ENCODE results near the gene PSAT1. TPM values are rescaled to one million over a fixed set of nuclear protein-coding genes. Genes with fewer than 3 reads are reported as not detected.

PSAT1 gene
- total and polyA plus RNA-seq, 2 of the 4 experiments (the other 2 are of a cell fraction) = 77.2 to 88.4 TPM

DNA sequence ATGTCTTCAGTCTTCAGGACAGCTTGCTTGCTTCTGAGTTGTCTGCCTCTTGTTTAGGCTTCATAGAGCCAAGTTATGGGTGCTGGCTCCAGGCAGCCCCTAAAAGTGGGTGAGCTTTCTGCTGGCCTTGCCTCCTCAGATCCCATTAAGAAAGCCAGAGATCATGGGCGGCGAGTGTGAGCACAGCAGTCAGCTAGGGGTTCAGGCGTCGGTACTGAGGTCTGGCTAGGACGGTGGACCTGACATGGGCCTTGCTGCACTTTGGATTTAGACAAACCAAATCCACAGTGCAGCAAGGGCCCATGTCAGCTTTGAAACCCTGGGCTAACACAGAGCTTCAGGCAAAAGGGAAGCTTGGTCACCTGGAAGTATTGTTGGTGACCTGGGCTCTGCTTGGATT lies 17.6 kb downstream of the PSAT1 start:
- WGBS, 2 experiments (ENCODE audit: extremely low coverage in 2 of 2, insufficient read length in 1 of 2) = 100% methylated on average over 3 of the region's 5 CpGs; no CpG with 5 or more reads in 1 of the 2 experiments
- CTCF ChIA-PET = no interaction called here

More for the DNA sequence above, 17.6 kb downstream of the PSAT1 start:
- no peak overlapping the region for H4K5ac ChIP-seq (ENCODE audit: low read depth, low read length)
- no peak overlapping the region for H4K91ac ChIP-seq (ENCODE audit: insufficient read depth, low read depth, low read length)
- ATAC-seq (ENCODE audit: low read depth) = peak; percentile 38
- DNase-seq = no peak
- no peak overlapping the region for H3K4me3 ChIP-seq (ENCODE audit: insufficient read depth, low read depth, low read length)
- no peaks in the 10 kb centered on the region for H3K27me3 ChIP-seq (ENCODE audit: control insufficient read depth, insufficient read depth, low read length)
- peaks cover 15 to 52% of the 10 kb centered on the region in 2 experiments; a peak in 3 of 4 replicates for H3K79me1 ChIP-seq (ENCODE audit: low read depth in 1 of 2, low read length in 2 of 2)
- no peak overlapping the region for H3K27ac ChIP-seq (ENCODE audit: insufficient read depth, low read length)
- H2BK5ac ChIP-seq (ENCODE audit: low read depth, low read length, poor library complexity, severe bottlenecking) = no peak overlapping the region
- no peak overlapping the region for H3K14ac ChIP-seq (replicated peaks; ENCODE audit: low read depth, low read length)
- H3K9ac ChIP-seq (ENCODE audit: low read depth, low read length) = no peak overlapping the region
- H2AK9ac ChIP-seq (replicated peaks; ENCODE audit: low read depth, low read length, poor library complexity) = no peak overlapping the region
- no TSS peak for BruUV-seq (replicated peaks)
- H3K18ac ChIP-seq (ENCODE audit: low read depth, low read length) = no peak overlapping the region
- POLR2A ChIA-PET (ENCODE audit: unreplicated experiment) = interaction anchor here (0.6 kb wide), 1 partner anchor 15 kb away, joined by 3 read pairs; no protein-coding TSS in a partner anchor
- H3K9me1 ChIP-seq (ENCODE audit: insufficient read depth, low read length) = peaks cover 4% of the 10 kb centered on the region; the same call in 1 of the 2 replicates
- no peak overlapping the region for H3K4me2 ChIP-seq (ENCODE audit: low read depth, low read length)
- intact Hi-C loops (cut with micrococcal nuclease) = no loop called here
- no peak overlapping the region for H2AFZ ChIP-seq (replicated peaks; ENCODE audit: low read length, poor library complexity)
- no peak overlapping the region for H3K23ac ChIP-seq (ENCODE audit: low read depth, low read length)
- H2BK20ac ChIP-seq (ENCODE audit: low read depth, low read length) = no peak overlapping the region
- H3K9me3 ChIP-seq (ENCODE audit: control insufficient read depth, insufficient read depth, low read length) = no peaks in the 10 kb centered on the region
- no peak overlapping the region for H2BK15ac ChIP-seq (ENCODE audit: low read depth, low read length)
- no peak overlapping the region for H3K4ac ChIP-seq (ENCODE audit: low read depth, low read length)
- dilution Hi-C loops (cut with HindIII; ENCODE audit: low sequenced_read_pairs, unreplicated experiment) = no loop called here
- TF ChIP-seq RCOR1 (IDR thresholded peaks at IDR 0.05; ENCODE audit: insufficient replicate concordance, low read length) = no peak
- TF ChIP-seq MAFK (IDR thresholded peaks at IDR 0.05; ENCODE audit: low read depth, low read length) = no peak
- no peak for TF ChIP-seq BHLHE40 (IDR thresholded peaks at IDR 0.05; ENCODE audit: low read depth, low read length)
- TF ChIP-seq CEBPB (IDR thresholded peaks at IDR 0.05; ENCODE audit: low read depth, low read length) = no peak
- TF ChIP-seq RFX5 (IDR thresholded peaks at IDR 0.05; ENCODE audit: low read depth, low read length) = no peak
- TF ChIP-seq FOS (IDR thresholded peaks at IDR 0.05; ENCODE audit: low read depth, low read length) = no peak
- no peak for TF ChIP-seq CHD1 (IDR thresholded peaks at IDR 0.05; ENCODE audit: low read depth, low read length)
- TF ChIP-seq SMC3 (IDR thresholded peaks at IDR 0.05; ENCODE audit: low read depth, low read length) = no peak
- TF ChIP-seq MXI1 (IDR thresholded peaks at IDR 0.05; ENCODE audit: borderline replicate concordance, low read depth, low read length) = no peak
- TF ChIP-seq POLR2A (IDR thresholded peaks at IDR 0.05; ENCODE audit: low read depth, low read length) = no peak
- TF ChIP-seq RAD21 (IDR thresholded peaks at IDR 0.05; ENCODE audit: low read length) = no peak
- no peak for TF ChIP-seq MAZ (IDR thresholded peaks at IDR 0.05; ENCODE audit: borderline replicate concordance, low read depth, low read length)
- TF ChIP-seq, protein P1, sequence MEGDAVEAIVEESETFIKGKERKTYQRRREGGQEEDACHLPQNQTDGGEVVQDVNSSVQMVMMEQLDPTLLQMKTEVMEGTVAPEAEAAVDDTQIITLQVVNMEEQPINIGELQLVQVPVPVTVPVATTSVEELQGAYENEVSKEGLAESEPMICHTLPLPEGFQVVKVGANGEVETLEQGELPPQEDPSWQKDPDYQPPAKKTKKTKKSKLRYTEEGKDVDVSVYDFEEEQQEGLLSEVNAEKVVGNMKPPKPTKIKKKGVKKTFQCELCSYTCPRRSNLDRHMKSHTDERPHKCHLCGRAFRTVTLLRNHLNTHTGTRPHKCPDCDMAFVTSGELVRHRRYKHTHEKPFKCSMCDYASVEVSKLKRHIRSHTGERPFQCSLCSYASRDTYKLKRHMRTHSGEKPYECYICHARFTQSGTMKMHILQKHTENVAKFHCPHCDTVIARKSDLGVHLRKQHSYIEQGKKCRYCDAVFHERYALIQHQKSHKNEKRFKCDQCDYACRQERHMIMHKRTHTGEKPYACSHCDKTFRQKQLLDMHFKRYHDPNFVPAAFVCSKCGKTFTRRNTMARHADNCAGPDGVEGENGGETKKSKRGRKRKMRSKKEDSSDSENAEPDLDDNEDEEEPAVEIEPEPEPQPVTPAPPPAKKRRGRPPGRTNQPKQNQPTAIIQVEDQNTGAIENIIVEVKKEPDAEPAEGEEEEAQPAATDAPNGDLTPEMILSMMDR (conservative IDR thresholded peaks at IDR 0.05; ENCODE audit: low read depth, low read length) = no peak
- TF ChIP-seq, protein P2, sequence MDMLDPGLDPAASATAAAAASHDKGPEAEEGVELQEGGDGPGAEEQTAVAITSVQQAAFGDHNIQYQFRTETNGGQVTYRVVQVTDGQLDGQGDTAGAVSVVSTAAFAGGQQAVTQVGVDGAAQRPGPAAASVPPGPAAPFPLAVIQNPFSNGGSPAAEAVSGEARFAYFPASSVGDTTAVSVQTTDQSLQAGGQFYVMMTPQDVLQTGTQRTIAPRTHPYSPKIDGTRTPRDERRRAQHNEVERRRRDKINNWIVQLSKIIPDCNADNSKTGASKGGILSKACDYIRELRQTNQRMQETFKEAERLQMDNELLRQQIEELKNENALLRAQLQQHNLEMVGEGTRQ (IDR thresholded peaks at IDR 0.05; ENCODE audit: low read depth, low read length) = no peak
- TF ChIP-seq, protein P3, sequence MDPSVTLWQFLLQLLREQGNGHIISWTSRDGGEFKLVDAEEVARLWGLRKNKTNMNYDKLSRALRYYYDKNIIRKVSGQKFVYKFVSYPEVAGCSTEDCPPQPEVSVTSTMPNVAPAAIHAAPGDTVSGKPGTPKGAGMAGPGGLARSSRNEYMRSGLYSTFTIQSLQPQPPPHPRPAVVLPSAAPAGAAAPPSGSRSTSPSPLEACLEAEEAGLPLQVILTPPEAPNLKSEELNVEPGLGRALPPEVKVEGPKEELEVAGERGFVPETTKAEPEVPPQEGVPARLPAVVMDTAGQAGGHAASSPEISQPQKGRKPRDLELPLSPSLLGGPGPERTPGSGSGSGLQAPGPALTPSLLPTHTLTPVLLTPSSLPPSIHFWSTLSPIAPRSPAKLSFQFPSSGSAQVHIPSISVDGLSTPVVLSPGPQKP (IDR thresholded peaks at IDR 0.05; ENCODE audit: borderline replicate concordance, low read depth, low read length) = no peak
- no peak for TF ChIP-seq NFE2L2 (IDR thresholded peaks at IDR 0.05; ENCODE audit: low read depth, low read length)
- in situ Hi-C loops (cut with MboI; ENCODE audit: low sequenced_read_pairs) = no loop called here
- 0 out of 2 replicates have a peak, but pooled peaks cover 2% of the 10 kb centered on the region for H3K4me1 ChIP-seq (ENCODE audit: control insufficient read depth, insufficient read depth, low read length)
- peaks cover 48% of the 10 kb centered on the region for H4K20me1 ChIP-seq (ENCODE audit: insufficient read depth, low read length)
- H4K8ac ChIP-seq (ENCODE audit: low read depth in 2 of 2, low read length in 2 of 2) = no peak overlapping the region
- H2AK5ac ChIP-seq (ENCODE audit: low read depth, low read length) = no peak overlapping the region
- no peak overlapping the region for H2BK120ac ChIP-seq (ENCODE audit: low read depth, low read length)
- peaks cover 59% of the 10 kb centered on the region for H3K36me3 ChIP-seq (ENCODE audit: control insufficient read depth, insufficient read depth, low read length)
- no peak overlapping the region for H3K56ac ChIP-seq (ENCODE audit: extremely low read depth, insufficient read depth, low read length)

All from IMR-90 (cell line).